ENCODE data around the gene NUP54.

The NUP54 gene

GRCh38 chr4:76148142-76148865 is at the start of gene NUP54:
NUP54 (minus strand) TSS chr4:76148397; CDS start chr4:76148374, 23 bp downstream.
- no peak for FAIRE-seq

GRCh38 chr4:76197031-76197743 is 49.0 kb upstream of the NUP54 start:
- no peak for FAIRE-seq

GRCh38 chr4:76196376-76196775 is 48.2 kb upstream of the NUP54 start:
- no peak for FAIRE-seq

- FAIRE-seq, result no peak
Measured at GRCh38 chr4:76195326-76195725, 47.1 kb upstream of the NUP54 start.

- no peak for FAIRE-seq
Measured at GRCh38 chr4:76194325-76194724, 46.1 kb upstream of the NUP54 start.

GRCh38 chr4:76192236-76192635 is 44.0 kb upstream of the NUP54 start:
- FAIRE-seq, result no peak

- FAIRE-seq, result no peak
Measured at GRCh38 chr4:76188557-76188956, 40.4 kb upstream of the NUP54 start.

- FAIRE-seq, result no peak
Measured at GRCh38 chr4:76188149-76188548, 40.0 kb upstream of the NUP54 start.

- no peak for FAIRE-seq
Measured at GRCh38 chr4:76187152-76187551, 39.0 kb upstream of the NUP54 start.

- FAIRE-seq, result no peak
Measured at GRCh38 chr4:76182463-76182862, 34.3 kb upstream of the NUP54 start.

- FAIRE-seq, result no peak
Measured at GRCh38 chr4:76179398-76180318, 31.5 kb upstream of the NUP54 start.

- no peak for FAIRE-seq
Measured at GRCh38 chr4:76178296-76178695, 30.1 kb upstream of the NUP54 start.

GRCh38 chr4:76177709-76178108 is 29.5 kb upstream of the NUP54 start:
- FAIRE-seq, result no peak

GRCh38 chr4:76175336-76175735 is 27.1 kb upstream of the NUP54 start:
- no peak for FAIRE-seq

- no peak for FAIRE-seq
Measured at GRCh38 chr4:76174216-76174615, 26.0 kb upstream of the NUP54 start.

- no peak for FAIRE-seq
Measured at GRCh38 chr4:76168688-76169087, 20.5 kb upstream of the NUP54 start.

- FAIRE-seq, result no peak
Measured at GRCh38 chr4:76166480-76166879, 18.3 kb upstream of the NUP54 start.

GRCh38 chr4:76160355-76160754 is 12.2 kb upstream of the NUP54 start:
- FAIRE-seq, result no peak

- no peak for FAIRE-seq
Measured at GRCh38 chr4:76156635-76157034, 8.4 kb upstream of the NUP54 start.

- FAIRE-seq, result no peak
Measured at GRCh38 chr4:76155979-76156378, 7.8 kb upstream of the NUP54 start.

GRCh38 chr4:76153356-76153755 is 5.2 kb upstream of the NUP54 start:
- FAIRE-seq, result no peak

GRCh38 chr4:76147454-76148141 is 599 bp downstream of the NUP54 start:
- no peak for FAIRE-seq

- no peak for FAIRE-seq
Measured at GRCh38 chr4:76144546-76144945, 3.7 kb downstream of the NUP54 start.

Measured in colon (tissue), 2 donors.